Measurements from ENCODE around the gene ZBTB7C.

ZBTB7C gene

DNA sequence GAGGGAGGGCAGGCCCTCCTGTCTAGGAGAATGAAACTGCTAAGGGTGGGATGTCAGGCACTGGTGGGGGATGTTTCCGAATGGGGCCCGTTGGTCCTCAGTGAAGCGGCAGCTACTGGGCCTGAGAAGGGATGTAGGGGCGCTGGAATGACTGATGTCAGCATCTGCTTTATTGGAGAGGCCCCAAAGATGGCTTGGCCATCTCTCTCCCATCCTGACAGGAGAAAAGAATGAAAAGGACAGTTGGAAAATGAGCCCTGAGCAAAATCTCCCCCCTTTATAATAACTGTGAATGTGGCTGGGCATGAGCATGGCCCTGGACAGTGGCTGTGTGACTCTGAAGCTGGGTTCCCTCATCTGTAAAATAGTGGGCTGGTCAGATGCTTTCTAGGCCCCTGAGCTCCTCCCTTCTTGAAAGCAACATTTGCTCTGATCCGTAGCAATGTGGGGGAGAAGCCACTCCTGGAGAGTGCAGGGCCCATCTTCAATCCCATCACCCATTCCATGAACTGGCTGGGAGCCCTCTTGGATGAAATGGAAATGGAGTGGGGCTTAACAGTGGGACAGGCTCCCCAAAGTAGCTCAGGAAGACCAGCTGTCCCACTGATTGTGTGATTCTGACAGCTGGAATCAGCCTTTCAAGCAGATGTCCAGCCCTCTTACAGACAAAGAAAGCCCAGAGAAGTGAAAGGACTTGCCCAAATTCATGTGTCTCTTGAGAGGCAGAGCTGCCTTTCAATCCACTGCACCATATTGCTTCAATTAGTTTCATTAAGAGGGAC, 246.0 kb downstream of the ZBTB7C start:
- no peak overlapping the region for H2AFZ ChIP-seq (ENCODE audit: low read depth, low read length, severe bottlenecking)
- no peaks in the 10 kb centered on the region for H3F3A ChIP-seq (ENCODE audit: insufficient read depth)
- TF ChIP-seq EZH2phosphoT487 (conservative IDR thresholded peaks at IDR 0.05; ENCODE audit: low read length), result no peak
- TF ChIP-seq, protein P1, sequence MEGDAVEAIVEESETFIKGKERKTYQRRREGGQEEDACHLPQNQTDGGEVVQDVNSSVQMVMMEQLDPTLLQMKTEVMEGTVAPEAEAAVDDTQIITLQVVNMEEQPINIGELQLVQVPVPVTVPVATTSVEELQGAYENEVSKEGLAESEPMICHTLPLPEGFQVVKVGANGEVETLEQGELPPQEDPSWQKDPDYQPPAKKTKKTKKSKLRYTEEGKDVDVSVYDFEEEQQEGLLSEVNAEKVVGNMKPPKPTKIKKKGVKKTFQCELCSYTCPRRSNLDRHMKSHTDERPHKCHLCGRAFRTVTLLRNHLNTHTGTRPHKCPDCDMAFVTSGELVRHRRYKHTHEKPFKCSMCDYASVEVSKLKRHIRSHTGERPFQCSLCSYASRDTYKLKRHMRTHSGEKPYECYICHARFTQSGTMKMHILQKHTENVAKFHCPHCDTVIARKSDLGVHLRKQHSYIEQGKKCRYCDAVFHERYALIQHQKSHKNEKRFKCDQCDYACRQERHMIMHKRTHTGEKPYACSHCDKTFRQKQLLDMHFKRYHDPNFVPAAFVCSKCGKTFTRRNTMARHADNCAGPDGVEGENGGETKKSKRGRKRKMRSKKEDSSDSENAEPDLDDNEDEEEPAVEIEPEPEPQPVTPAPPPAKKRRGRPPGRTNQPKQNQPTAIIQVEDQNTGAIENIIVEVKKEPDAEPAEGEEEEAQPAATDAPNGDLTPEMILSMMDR (IDR thresholded peaks at IDR 0.05; ENCODE audit: insufficient read depth, low read length, poor library complexity, severe bottlenecking), result no peak
- no peak overlapping the region for H3K27ac ChIP-seq (ENCODE audit: low read depth, low read length)
- no peak overlapping the region for H3K9ac ChIP-seq (ENCODE audit: low read length)
- no peaks in the 10 kb centered on the region for H3K79me2 ChIP-seq (ENCODE audit: insufficient read depth, low read length)
- no peaks in the 10 kb centered on the region for H3K27me3 ChIP-seq (ENCODE audit: low read length)
- H3K4me3 ChIP-seq (ENCODE audit: insufficient read depth, low read length, poor library complexity, severe bottlenecking), result no peak overlapping the region
- no peaks in the 10 kb centered on the region for H3K9me2 ChIP-seq (replicated peaks; ENCODE audit: insufficient read depth, low read length)
- H3K4me2 ChIP-seq (ENCODE audit: low read depth, low read length, poor library complexity, severe bottlenecking), result no peak overlapping the region
- no peaks in the 10 kb centered on the region for H3K36me3 ChIP-seq (ENCODE audit: low read length)
- H3K9me3 ChIP-seq (ENCODE audit: insufficient read depth, low read length), result no peaks in the 10 kb centered on the region
- no peaks in the 10 kb centered on the region for H4K20me1 ChIP-seq (ENCODE audit: low read depth, low read length)

DNA sequence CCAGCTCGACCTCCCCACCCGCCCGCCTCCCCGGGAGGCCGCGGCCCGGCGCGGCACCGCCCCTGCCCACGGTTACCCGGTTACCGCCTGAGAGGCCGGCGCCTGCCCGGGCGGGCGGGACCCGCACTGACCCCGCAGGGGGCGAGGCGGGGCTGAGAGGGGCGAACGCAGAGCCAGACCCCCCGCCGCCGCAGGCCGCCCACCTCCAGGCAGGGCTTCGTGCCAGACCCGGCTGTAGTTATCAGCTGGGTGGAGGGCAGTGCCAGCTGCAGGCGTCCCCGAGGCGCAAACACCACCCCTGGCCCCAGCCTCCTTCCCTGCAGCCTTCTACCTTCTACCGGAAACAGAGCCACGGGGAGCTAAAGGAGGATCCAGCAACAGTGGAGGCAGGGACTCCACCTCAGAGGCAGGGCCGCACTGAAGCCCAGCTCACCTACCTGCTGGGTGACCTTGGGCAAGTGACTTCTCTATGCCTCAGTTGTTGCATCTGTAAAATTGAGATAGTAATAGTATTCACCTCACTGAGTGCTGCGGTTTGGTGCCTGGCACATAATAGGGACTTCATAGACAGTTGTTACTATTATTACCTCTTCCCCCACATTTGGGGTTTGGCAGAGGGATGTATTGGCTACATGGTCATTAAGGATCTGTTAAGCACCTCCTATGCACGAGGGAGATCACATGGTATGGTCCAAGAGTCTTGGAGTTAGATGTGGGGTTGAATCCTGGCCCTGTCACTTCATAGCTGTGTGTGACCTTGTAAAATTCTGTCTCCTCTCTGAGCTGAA, 247.1 kb downstream of the ZBTB7C start:
- no peak overlapping the region for H3K27ac ChIP-seq (ENCODE audit: low read depth, low read length)
- H3K9me3 ChIP-seq (ENCODE audit: insufficient read depth, low read length), result no peaks in the 10 kb centered on the region
- H3K9me2 ChIP-seq (replicated peaks; ENCODE audit: insufficient read depth, low read length), result no peaks in the 10 kb centered on the region
- no peak overlapping the region for H3K4me3 ChIP-seq (ENCODE audit: insufficient read depth, low read length, poor library complexity, severe bottlenecking)
- H2AFZ ChIP-seq (ENCODE audit: low read depth, low read length, severe bottlenecking), result no peak overlapping the region
- H3F3A ChIP-seq (ENCODE audit: insufficient read depth), result no peaks in the 10 kb centered on the region
- no peaks in the 10 kb centered on the region for H4K20me1 ChIP-seq (ENCODE audit: low read depth, low read length)
- H3K36me3 ChIP-seq (ENCODE audit: low read length), result no peaks in the 10 kb centered on the region
- H3K79me2 ChIP-seq (ENCODE audit: insufficient read depth, low read length), result no peaks in the 10 kb centered on the region
- no peak overlapping the region for H3K9ac ChIP-seq (ENCODE audit: low read length)
- TF ChIP-seq EZH2phosphoT487 (conservative IDR thresholded peaks at IDR 0.05; ENCODE audit: low read length), result no peak
- TF ChIP-seq, protein P1 (IDR thresholded peaks at IDR 0.05; ENCODE audit: insufficient read depth, low read length, poor library complexity, severe bottlenecking), result no peak
- peak overlapping the region; percentile 21 for H3K4me2 ChIP-seq (ENCODE audit: low read depth, low read length, poor library complexity, severe bottlenecking)
- H3K27me3 ChIP-seq (ENCODE audit: low read length), result no peaks in the 10 kb centered on the region

DNA sequence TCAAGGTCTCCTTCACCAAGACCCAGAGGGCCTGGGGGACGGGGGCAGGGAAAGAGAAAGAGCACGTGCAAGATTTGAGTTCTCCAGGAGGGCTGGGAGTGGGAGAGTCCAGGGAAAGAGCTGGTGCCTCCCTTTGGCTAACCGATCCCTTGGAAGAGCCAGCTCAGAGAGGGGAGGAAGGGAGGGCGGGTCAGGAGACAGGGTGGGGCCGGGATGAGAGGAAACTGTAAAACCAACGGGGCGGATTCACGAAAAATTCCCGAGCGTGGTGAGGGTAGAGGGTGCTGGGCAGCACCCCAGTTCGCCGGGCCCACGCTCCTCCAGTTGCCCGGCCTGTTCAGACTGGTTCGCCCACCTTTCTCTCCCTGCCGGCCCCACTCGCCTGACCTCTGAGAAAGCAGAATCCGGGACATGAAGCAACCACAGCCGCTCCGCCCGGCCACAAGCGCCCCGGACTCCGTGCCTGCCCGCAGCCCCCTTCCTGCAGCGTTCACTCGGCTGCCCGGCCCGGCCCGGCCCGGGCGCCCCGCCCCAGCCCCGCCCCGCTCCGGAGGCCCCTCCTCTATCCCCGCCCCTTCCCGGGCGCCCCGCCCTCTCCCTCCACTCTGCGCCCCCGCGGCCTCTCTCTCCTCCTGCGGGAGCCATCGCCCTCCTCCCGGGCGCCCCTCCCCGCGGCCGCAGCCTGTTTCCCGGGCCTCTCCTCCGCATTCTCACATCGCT, 247.8 kb downstream of the ZBTB7C start:
- no peaks in the 10 kb centered on the region for H3F3A ChIP-seq (ENCODE audit: insufficient read depth)
- H3K27me3 ChIP-seq (ENCODE audit: low read length), result no peaks in the 10 kb centered on the region
- no peak overlapping the region for H2AFZ ChIP-seq (ENCODE audit: low read depth, low read length, severe bottlenecking)

More for the DNA sequence above, 247.8 kb downstream of the ZBTB7C start:
- H3K9me3 ChIP-seq (ENCODE audit: insufficient read depth, low read length), result no peaks in the 10 kb centered on the region
- TF ChIP-seq, protein P1 (IDR thresholded peaks at IDR 0.05; ENCODE audit: insufficient read depth, low read length, poor library complexity, severe bottlenecking), result no peak
- no peak for TF ChIP-seq EZH2phosphoT487 (conservative IDR thresholded peaks at IDR 0.05; ENCODE audit: low read length)
- peak overlapping the region; percentile 21 for H3K4me2 ChIP-seq (ENCODE audit: low read depth, low read length, poor library complexity, severe bottlenecking)
- H3K36me3 ChIP-seq (ENCODE audit: low read length), result no peaks in the 10 kb centered on the region
- no peaks in the 10 kb centered on the region for H3K9me2 ChIP-seq (replicated peaks; ENCODE audit: insufficient read depth, low read length)
- H3K4me3 ChIP-seq (ENCODE audit: insufficient read depth, low read length, poor library complexity, severe bottlenecking), result no peak overlapping the region
- H3K9ac ChIP-seq (ENCODE audit: low read length), result no peak overlapping the region
- no peaks in the 10 kb centered on the region for H3K79me2 ChIP-seq (ENCODE audit: insufficient read depth, low read length)
- H4K20me1 ChIP-seq (ENCODE audit: low read depth, low read length), result no peaks in the 10 kb centered on the region
- H3K27ac ChIP-seq (ENCODE audit: low read depth, low read length), result no peak overlapping the region

Measured in SU-DHL-6 (cell line).